Activated T-cell treated with anti-CD3 and anti-CD28 coated beads, Interleukin-2, amount 50 U/mL, for 72 hours (primary cell): ENCODE data around the gene CARMIL1. TPM values are rescaled to one million over a fixed set of nuclear protein-coding genes. Genes with fewer than 3 reads are reported as not detected.
A peak's percentile ranks its signal among the peaks of the same experiment; 100 is the strongest.

Experiments used
- ATAC-seq, 2 donors: fragments of 150-1000 bp; cut with Tn5 transposase; replicated peaks in 1 of 2; 2 replicates each; pipeline ENCODE4 v1.10.0; 2021; ENCODE audit warnings: moderate library complexity in 2 of 2, mild to moderate bottlenecking in 1 of 2
- DNase-seq, 2 donors: peaks; one replicate each; pipeline ENCODE4 v3.0.0; 2021 to 2022; ENCODE audit warnings: mixed read lengths in 1 of 2
- H3K27ac Mint-ChIP-seq: one replicate; pipeline ENCODE4 v1.8.0; 2022; ENCODE audit warnings: mild to moderate bottlenecking, moderate library complexity, mixed read lengths
- H3K27me3 Mint-ChIP-seq: one replicate; pipeline ENCODE4 v1.8.0; 2022; ENCODE audit warnings: low read depth, mixed read lengths
- H3K36me3 Mint-ChIP-seq, 2 donors: one replicate each; pipeline ENCODE4 v1.8.0; 2022; ENCODE audit warnings: mixed read lengths in 2 of 2, mild to moderate bottlenecking in 1 of 2; ENCODE audit not compliant: insufficient read depth in 2 of 2
- H3K4me1 Mint-ChIP-seq: one replicate; pipeline ENCODE4 v1.8.0; 2022; ENCODE audit warnings: low read depth, mixed read lengths
- H3K4me3 Mint-ChIP-seq, 2 donors: one replicate each; pipeline ENCODE4 v1.8.0; 2022; ENCODE audit warnings: mild to moderate bottlenecking in 2 of 2, mixed read lengths in 2 of 2, moderate library complexity in 2 of 2
- H3K9me3 Mint-ChIP-seq, 2 donors: one replicate each; pipeline ENCODE4 v1.8.0; 2022; ENCODE audit warnings: mixed read lengths in 2 of 2
- total RNA-seq, 2 donors: library from RNA; stranded (reverse); gene quantifications; one replicate each; pipeline ENCODE4 v1.2.3, GENCODE V29; 2022

Gene CARMIL1
- total RNA-seq, 2 donors from 2014 or later = 5.0 to 5.6 TPM

- Mint-ChIP-seq H3K4me3 (no peak overlapping the region), H3K4me1 (peaks cover 17% of the 10 kb centered on the region), H3K36me3 (no peaks in the 10 kb centered on the region), H3K27ac (no peak overlapping the region), H3K27me3 (peaks cover 11% of the 10 kb centered on the region), H3K9me3 (no peaks in the 10 kb centered on the region)
- DNase-seq = no peak
- ATAC-seq = no peak
Observed at GRCh38 chr6:25253351-25253750, 25.8 kb upstream of the CARMIL1 start.

DNA sequence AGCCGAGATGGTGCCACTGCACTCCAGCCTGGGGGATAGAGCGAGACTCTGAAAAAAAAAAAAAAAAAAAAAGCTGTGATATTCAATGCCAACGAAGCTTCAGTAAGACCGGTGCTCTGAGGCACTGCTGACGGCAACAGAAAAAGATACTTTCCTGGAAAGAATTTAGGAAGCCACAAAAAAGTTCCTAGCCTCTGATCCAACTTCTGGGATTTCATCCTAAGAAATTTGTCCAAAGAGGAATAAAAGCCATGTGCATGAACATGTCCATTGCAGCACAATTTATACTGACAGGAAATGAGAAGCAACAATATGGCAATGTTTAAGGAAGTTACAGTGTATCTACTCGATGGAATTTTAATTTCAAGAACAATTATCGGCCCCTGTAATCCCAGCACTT is 24.5 kb upstream of the CARMIL1 start:
- ATAC-seq (no peak), DNase-seq (no peak)
- H3K4me1 Mint-ChIP-seq = peaks cover 14% of the 10 kb centered on the region
- H3K27me3 Mint-ChIP-seq = peaks cover 11% of the 10 kb centered on the region
- no peaks in the 10 kb centered on the region for H3K9me3 Mint-ChIP-seq
- H3K36me3 Mint-ChIP-seq = no peaks in the 10 kb centered on the region
- H3K27ac Mint-ChIP-seq = no peak overlapping the region
- no peak overlapping the region for H3K4me3 Mint-ChIP-seq

- H3K27me3 Mint-ChIP-seq = peaks cover 6% of the 10 kb centered on the region
- H3K9me3 Mint-ChIP-seq = no peaks in the 10 kb centered on the region
- no peak overlapping the region for H3K27ac Mint-ChIP-seq
- H3K36me3 Mint-ChIP-seq = no peaks in the 10 kb centered on the region
- ATAC-seq (no peak), DNase-seq (no peak)
- no peaks in the 10 kb centered on the region for H3K4me1 Mint-ChIP-seq
- H3K4me3 Mint-ChIP-seq = no peak overlapping the region
Observed at GRCh38 chr6:25257686-25258348, 21.4 kb upstream of the CARMIL1 start.

DNA sequence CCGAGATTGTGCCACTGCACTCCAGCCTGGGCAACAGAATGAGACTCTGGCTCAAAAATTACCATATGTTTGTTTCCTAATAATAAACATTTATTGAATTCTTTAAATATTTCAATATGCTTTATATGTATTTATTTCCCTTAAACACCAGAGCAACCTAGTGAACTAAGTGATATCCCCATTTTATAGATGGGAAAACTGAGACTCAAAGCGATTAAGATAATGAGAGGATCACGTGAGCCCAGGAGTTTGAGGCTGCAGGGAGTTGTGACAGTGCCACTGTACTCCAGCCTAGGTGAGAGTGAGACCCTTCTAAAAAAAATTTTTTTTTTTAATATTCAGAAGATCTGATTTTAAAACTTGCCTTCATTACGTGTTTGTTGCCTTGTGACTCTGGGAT is 19.4 kb upstream of the CARMIL1 start:
- DNase-seq = no peak
- H3K27me3 Mint-ChIP-seq = no peaks in the 10 kb centered on the region
- no peaks in the 10 kb centered on the region for H3K36me3 Mint-ChIP-seq
- no peak overlapping the region for H3K27ac Mint-ChIP-seq
- H3K4me3 Mint-ChIP-seq = no peak overlapping the region
- ATAC-seq = no peak
- no peaks in the 10 kb centered on the region for H3K9me3 Mint-ChIP-seq
- no peaks in the 10 kb centered on the region for H3K4me1 Mint-ChIP-seq

- no peaks in the 10 kb centered on the region for H3K36me3 Mint-ChIP-seq
- H3K9me3 Mint-ChIP-seq = no peaks in the 10 kb centered on the region
- H3K4me1 Mint-ChIP-seq = peaks cover 5% of the 10 kb centered on the region
- no peak overlapping the region for H3K27ac Mint-ChIP-seq
- H3K27me3 Mint-ChIP-seq = no peaks in the 10 kb centered on the region
- ATAC-seq = no peak
- DNase-seq = no peak
- H3K4me3 Mint-ChIP-seq = no peak overlapping the region
Observed at GRCh38 chr6:25263657-25264056, 15.5 kb upstream of the CARMIL1 start.

DNA sequence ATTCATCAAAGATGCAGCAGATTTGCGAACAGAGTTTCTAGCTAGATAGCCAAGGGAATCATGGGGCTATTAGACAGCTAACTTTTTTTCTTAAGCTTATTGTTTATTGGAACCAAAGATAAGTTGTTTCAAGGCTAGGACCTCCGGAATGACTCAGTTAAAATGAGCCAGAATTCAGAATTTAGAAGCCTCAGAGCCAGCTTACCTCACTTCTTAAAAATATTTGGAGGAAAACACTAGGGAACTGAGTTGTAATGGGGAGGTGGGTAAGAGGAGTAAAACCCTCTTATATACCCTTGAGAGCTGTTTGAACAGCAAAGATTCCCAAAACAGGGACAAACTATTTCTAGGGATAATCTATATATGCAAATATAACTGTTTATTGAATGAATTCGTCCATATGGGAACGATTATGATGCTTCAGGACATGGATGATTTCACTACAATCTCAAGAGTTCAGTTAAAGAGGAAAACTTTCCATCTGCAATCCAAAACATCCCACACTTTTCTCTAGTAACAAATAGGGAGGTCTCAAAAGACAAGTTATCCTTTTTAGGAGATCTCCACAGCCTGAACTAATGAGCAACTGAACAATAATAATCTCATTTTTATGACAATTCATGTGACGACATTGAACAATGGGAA is 12.6 kb upstream of the CARMIL1 start:
- H3K4me3 Mint-ChIP-seq = no peak overlapping the region
- no peak for DNase-seq

GRCh38 chr6:25267662-25268061 is 11.5 kb upstream of the CARMIL1 start:
- DNase-seq (no peak), ATAC-seq (no peak)
- H3K4me1 Mint-ChIP-seq = peaks cover 5% of the 10 kb centered on the region
- H3K9me3 Mint-ChIP-seq = no peaks in the 10 kb centered on the region
- H3K4me3 Mint-ChIP-seq = no peak overlapping the region
- peaks cover 8% of the 10 kb centered on the region for H3K27me3 Mint-ChIP-seq
- no peak overlapping the region for H3K27ac Mint-ChIP-seq
- no peaks in the 10 kb centered on the region for H3K36me3 Mint-ChIP-seq

More for the DNA sequence above, 12.6 kb upstream of the CARMIL1 start:
- H3K27me3 Mint-ChIP-seq = no peaks in the 10 kb centered on the region
- H3K4me1 Mint-ChIP-seq = peaks cover 5% of the 10 kb centered on the region
- no peaks in the 10 kb centered on the region for H3K36me3 Mint-ChIP-seq
- ATAC-seq = no peak
- no peaks in the 10 kb centered on the region for H3K9me3 Mint-ChIP-seq
- no peak overlapping the region for H3K27ac Mint-ChIP-seq

DNA sequence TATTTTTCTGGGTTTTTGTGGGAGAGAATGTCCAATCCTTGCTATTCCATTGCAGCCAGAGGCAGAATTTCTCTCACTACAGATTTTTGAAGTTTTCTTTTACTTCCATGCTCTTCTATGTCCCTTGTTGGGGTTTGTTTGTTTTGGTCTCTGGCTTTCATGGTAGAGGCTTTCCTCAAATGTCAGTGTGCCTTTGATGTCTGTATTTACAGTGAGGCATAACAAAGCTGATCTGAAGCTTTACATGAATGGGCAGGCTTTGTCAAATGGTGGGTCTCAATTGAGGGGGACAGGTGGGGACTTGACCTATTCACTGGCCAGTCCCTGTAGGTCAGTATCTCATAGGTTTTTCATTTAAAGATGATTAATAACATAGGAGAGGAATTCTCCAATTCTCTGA is 8.6 kb upstream of the CARMIL1 start:
- Mint-ChIP-seq H3K4me3 (no peak overlapping the region), H3K4me1 (peaks cover 2% of the 10 kb centered on the region), H3K36me3 (no peaks in the 10 kb centered on the region), H3K27me3 (peaks cover 9% of the 10 kb centered on the region), H3K27ac (no peak overlapping the region), H3K9me3 (no peaks in the 10 kb centered on the region)
- no peak for ATAC-seq
- no peak for DNase-seq

GRCh38 chr6:25275436-25275835 is 3.7 kb upstream of the CARMIL1 start:
- H3K4me3 Mint-ChIP-seq = no peak overlapping the region
- no peaks in the 10 kb centered on the region for H3K9me3 Mint-ChIP-seq
- no peak for DNase-seq
- peaks cover 19% of the 10 kb centered on the region for H3K27me3 Mint-ChIP-seq
- no peak overlapping the region for H3K27ac Mint-ChIP-seq
- no peak for ATAC-seq
- H3K36me3 Mint-ChIP-seq = no peaks in the 10 kb centered on the region
- H3K4me1 Mint-ChIP-seq = peaks cover 25% of the 10 kb centered on the region

DNA sequence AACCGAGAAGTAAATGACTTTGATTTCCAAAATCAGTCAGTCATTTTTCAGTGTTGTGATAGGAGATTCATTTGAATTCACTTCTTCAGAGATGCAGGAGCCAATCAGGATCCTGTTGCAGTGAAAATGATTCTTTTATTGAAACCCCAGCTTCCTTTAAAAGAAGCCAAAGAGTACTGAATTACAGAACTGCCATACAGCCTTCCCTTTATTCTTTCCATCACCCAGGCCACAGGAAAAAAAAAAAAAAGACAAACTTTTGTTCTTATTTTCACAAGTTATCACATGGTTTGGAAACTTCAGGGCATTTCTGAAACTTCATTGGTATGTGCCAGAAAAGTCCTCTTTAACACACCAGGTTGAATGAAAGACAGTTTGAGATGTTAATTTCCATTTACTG is 1.8 kb upstream of the CARMIL1 start:
- Mint-ChIP-seq H3K9me3 (no peaks in the 10 kb centered on the region), H3K27me3 (peaks cover 14% of the 10 kb centered on the region), H3K4me1 (peaks cover 34% of the 10 kb centered on the region), H3K4me3 (no peak overlapping the region), H3K36me3 (no peaks in the 10 kb centered on the region), H3K27ac (no peak overlapping the region)
- DNase-seq = no peak
- no peak for ATAC-seq

- DNase-seq = no peak
- Mint-ChIP-seq H3K9me3 (no peaks in the 10 kb centered on the region), H3K27me3 (peaks cover 10% of the 10 kb centered on the region), H3K4me3 (peak overlapping the region; percentile 68 to 77), H3K27ac (no peak overlapping the region), H3K36me3 (no peaks in the 10 kb centered on the region), H3K4me1 (peaks cover 37% of the 10 kb centered on the region)
- ATAC-seq = no peak
Observed at GRCh38 chr6:25277857-25278256, 1.3 kb upstream of the CARMIL1 start.

- H3K27me3 Mint-ChIP-seq = peaks cover 10% of the 10 kb centered on the region
- H3K36me3 Mint-ChIP-seq = no peaks in the 10 kb centered on the region
- ATAC-seq = peak; percentile 37 to 48
- no peak for DNase-seq
- peak overlapping the region; percentile 89 to 90 for H3K4me3 Mint-ChIP-seq
- no peaks in the 10 kb centered on the region for H3K9me3 Mint-ChIP-seq
- H3K4me1 Mint-ChIP-seq = peaks cover 41% of the 10 kb centered on the region
- H3K27ac Mint-ChIP-seq = peak overlapping the region; percentile 87
Observed at GRCh38 chr6:25278261-25278913, 787 bp upstream of the CARMIL1 start.

GRCh38 chr6:25279748-25280343 is 672 bp downstream of the CARMIL1 start:
- Mint-ChIP-seq H3K27ac (no peak overlapping the region), H3K36me3 (no peaks in the 10 kb centered on the region), H3K4me1 (peaks cover 41% of the 10 kb centered on the region), H3K27me3 (peaks cover 10% of the 10 kb centered on the region), H3K9me3 (no peaks in the 10 kb centered on the region), H3K4me3 (peak overlapping the region; percentile 89 to 90)
- ATAC-seq = peak; percentile 12 to 19
- peak; percentile 9 to 25 for DNase-seq
